Subcutaneous abdominal adipose tissue (tissue), 5 donors: ENCODE results near the gene EML5.
"Not testable (repeated sequence)": the region's sequence is repeated elsewhere in the genome, so short reads cannot be mapped to it uniquely, and the experiment has no call there.

ENCODE experiments used
- H3K27ac ChIP-seq: one replicate; pipeline ENCODE4 v1.7.0; 2013; ENCODE audit warnings: low read depth, mild to moderate bottlenecking, inconsistent platforms, low read length, moderate library complexity
- H3K27me3 ChIP-seq, 5 donors: one replicate each; pipeline ENCODE4 v1.7.0; 2013; ENCODE audit warnings: low read length in 5 of 5, inconsistent platforms in 1 of 5; ENCODE audit not compliant: control insufficient read depth in 5 of 5, insufficient read depth in 4 of 5
- H3K36me3 ChIP-seq, 5 donors: one replicate each; pipeline ENCODE4 v1.7.0; 2013; ENCODE audit warnings: low read length in 5 of 5; ENCODE audit not compliant: control insufficient read depth in 5 of 5, insufficient read depth in 5 of 5
- H3K4me1 ChIP-seq, 5 donors: one replicate each; pipeline ENCODE4 v1.7.0; 2013; ENCODE audit warnings: low read length in 5 of 5, mild to moderate bottlenecking in 3 of 5, moderate library complexity in 1 of 5; ENCODE audit not compliant: control insufficient read depth in 5 of 5, insufficient read depth in 5 of 5
- H3K4me3 ChIP-seq, 5 donors: one replicate each; pipeline ENCODE4 v1.7.0; 2013; ENCODE audit warnings: low read length in 5 of 5, low read depth in 1 of 5
- H3K9ac ChIP-seq, 5 donors: one replicate each; pipeline ENCODE4 v1.7.0; 2013; ENCODE audit warnings: low read length in 5 of 5, mild to moderate bottlenecking in 4 of 5, moderate library complexity in 3 of 5
- H3K9me3 ChIP-seq, 5 donors: one replicate each; pipeline ENCODE4 v1.7.0; 2013; ENCODE audit warnings: low read length in 5 of 5; ENCODE audit not compliant: control insufficient read depth in 5 of 5
- donor health status: healthy.
- donor health status: healthy.
- donor health status: healthy.
- donor health status: healthy.
- donor health status: healthy.

EML5 gene

DNA sequence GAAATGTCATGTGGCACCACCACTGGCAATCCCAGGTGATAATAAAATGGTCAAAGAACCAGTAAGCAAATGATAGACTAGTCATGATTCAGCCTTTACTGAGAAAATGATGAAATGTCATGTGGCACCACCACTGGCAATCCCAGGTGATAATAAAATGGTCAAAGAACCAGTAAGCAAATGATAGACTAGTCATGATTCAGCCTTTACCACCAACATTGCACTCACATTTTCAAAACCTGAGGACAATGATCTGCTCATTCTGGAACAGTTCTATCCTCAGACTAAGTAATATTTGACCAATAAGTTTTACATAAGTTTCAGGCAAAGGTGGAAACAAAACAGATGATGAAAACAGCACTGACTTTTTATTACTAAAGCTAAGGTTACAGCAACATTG, 3.2 kb downstream of the EML5 start:
- H3K9ac ChIP-seq, H3K9me3 ChIP-seq, H3K27me3 ChIP-seq, H3K27ac ChIP-seq, H3K4me3 ChIP-seq, H3K36me3 ChIP-seq: not testable (repeated sequence)
- peaks cover 0 to 15% (median 13%) of the 10 kb centered on the region in 5 donors for H3K4me1 ChIP-seq

DNA sequence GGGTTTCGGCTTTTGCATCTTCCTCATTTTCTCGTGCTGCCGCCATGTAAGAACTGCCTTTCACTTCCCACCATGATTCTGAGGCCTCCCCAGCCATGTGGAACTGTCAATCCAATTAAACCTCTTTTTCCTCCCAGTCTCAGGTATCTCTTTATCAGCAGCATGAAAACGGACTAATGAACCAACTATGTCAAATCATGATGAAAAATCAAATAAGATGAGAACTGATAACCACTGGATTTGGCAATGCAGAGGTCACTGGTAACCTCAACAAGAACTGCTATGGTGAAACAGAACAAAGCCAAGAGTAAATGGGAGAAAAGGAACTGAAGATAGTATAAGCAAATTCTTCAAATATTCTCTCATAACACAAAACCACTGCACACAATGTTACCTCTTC, 6.0 kb downstream of the EML5 start:
- Histone ChIP-seq H3K27ac (no peak overlapping the region), H3K27me3 (no peaks in the 10 kb centered on the region), H3K9ac (no peak overlapping the region), H3K4me3 (no peak overlapping the region), H3K4me1 (peaks cover 0 to 2% (median 2%) of the 10 kb centered on the region in 5 donors), H3K9me3 (peaks cover 0 to 3% (median 0%) of the 10 kb centered on the region in 5 donors), H3K36me3 (no peaks in the 10 kb centered on the region)

DNA sequence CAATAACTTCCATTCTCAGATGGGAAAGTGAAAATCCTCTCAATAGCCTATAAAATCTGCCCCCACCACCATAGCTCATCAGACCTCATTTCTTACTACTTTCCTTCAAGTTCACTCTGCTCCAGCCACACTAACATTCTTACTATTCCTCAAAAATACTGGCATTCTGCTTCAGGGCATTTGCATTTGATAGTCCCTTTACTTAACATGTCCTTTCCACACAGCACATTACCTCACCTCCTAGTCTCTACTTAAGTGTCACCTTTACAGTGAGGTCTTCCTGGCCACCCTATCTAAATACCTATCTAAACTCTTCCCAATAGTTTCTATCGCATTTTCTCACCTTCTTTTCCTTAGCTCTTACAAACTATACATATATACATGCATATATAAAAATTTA, 6.8 kb downstream of the EML5 start:
- H3K27ac ChIP-seq: no peak overlapping the region
- no peaks in the 10 kb centered on the region for H3K4me1 ChIP-seq
- H3K36me3 ChIP-seq: no peaks in the 10 kb centered on the region
- no peaks in the 10 kb centered on the region for H3K27me3 ChIP-seq
- H3K4me3 ChIP-seq: no peak overlapping the region
- peaks cover 0 to 3% (median 0%) of the 10 kb centered on the region in 5 donors for H3K9me3 ChIP-seq
- H3K9ac ChIP-seq: no peak overlapping the region

DNA sequence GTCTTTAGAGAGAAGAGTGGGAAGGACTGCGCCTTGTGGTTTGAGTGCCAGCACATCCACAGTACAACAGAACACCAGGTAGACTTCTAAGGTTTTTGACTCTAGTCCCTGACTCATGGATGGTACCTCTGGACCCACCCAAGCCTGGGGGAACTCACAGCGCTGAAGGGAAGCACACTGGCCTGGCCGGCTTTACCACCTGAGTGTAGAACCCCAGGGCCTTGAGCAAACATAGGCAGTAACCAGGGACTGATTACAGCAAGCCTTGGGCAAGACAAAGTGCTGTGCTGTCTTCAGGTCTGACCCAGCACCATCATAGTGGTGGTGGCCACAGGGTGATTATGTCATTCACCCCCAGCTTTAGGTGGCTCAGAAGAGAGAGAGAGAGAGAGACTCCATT, 17.2 kb downstream of the EML5 start:
- Histone ChIP-seq H3K9me3 (no peaks in the 10 kb centered on the region), H3K27ac (no peak overlapping the region), H3K36me3 (no peaks in the 10 kb centered on the region), H3K9ac (no peak overlapping the region), H3K27me3 (peaks cover 0 to 6% (median 0%) of the 10 kb centered on the region in 5 donors), H3K4me1 (no peaks in the 10 kb centered on the region), H3K4me3 (no peak overlapping the region)

DNA sequence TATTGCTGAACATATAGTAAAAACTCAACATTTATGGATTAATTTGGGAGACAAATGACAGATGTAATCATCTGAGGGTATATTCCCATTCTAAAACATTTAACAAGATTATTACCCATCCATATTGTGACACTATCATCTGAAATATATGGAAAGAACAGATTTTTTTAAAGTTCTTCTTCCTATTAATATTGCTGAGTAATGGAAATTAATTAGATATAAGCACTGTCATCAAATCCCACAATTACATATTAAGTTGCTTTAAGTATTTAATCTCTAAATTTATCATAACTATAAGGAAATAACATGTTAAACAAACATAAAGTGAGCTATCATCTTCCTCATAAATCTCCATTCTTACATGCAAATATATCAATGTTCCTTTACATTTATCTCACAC, 22.0 kb downstream of the EML5 start:
- no peak overlapping the region for H3K9ac ChIP-seq
- H3K4me1 ChIP-seq: no peaks in the 10 kb centered on the region
- peaks cover 0 to 8% (median 4%) of the 10 kb centered on the region in 5 donors for H3K9me3 ChIP-seq
- H3K27ac ChIP-seq: no peak overlapping the region
- no peaks in the 10 kb centered on the region for H3K36me3 ChIP-seq
- H3K27me3 ChIP-seq: peaks cover 0 to 6% (median 0%) of the 10 kb centered on the region in 5 donors
- H3K4me3 ChIP-seq: no peak overlapping the region

GRCh38 chr14:88765130-88765529, 27.6 kb downstream of the EML5 start:
- no peak overlapping the region for H3K9ac ChIP-seq
- H3K4me3 ChIP-seq: no peak overlapping the region
- no peak overlapping the region for H3K27ac ChIP-seq
- H3K4me1 ChIP-seq: no peaks in the 10 kb centered on the region
- H3K36me3 ChIP-seq: no peaks in the 10 kb centered on the region
- peaks cover 0 to 14% (median 10%) of the 10 kb centered on the region in 5 donors for H3K9me3 ChIP-seq
- no peaks in the 10 kb centered on the region for H3K27me3 ChIP-seq

DNA sequence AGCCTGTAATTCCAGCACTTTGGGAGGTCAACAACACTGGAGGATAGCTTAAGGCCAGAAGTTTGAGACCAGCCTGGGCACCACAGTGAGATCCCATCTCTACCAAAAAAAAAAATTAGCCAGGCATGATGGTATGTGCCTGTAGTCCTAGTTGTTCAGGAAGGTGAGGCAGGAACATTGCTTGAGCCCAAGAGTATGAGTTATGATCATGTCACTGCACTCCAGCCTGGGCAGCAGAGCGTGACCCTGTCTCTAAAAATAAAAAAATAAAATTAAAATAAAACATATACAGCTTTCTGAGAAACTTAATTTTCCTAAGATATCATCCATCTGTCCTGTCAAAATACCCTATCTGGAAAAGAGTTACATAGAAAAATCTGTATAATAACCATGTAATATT, 38.9 kb downstream of the EML5 start:
- no peak overlapping the region for H3K4me3 ChIP-seq
- peaks cover 0 to 3% (median 0%) of the 10 kb centered on the region in 5 donors for H3K4me1 ChIP-seq
- H3K36me3 ChIP-seq: no peaks in the 10 kb centered on the region
- H3K9ac ChIP-seq: no peak overlapping the region
- no peaks in the 10 kb centered on the region for H3K9me3 ChIP-seq
- H3K27ac ChIP-seq: no peak overlapping the region
- H3K27me3 ChIP-seq: no peaks in the 10 kb centered on the region

DNA sequence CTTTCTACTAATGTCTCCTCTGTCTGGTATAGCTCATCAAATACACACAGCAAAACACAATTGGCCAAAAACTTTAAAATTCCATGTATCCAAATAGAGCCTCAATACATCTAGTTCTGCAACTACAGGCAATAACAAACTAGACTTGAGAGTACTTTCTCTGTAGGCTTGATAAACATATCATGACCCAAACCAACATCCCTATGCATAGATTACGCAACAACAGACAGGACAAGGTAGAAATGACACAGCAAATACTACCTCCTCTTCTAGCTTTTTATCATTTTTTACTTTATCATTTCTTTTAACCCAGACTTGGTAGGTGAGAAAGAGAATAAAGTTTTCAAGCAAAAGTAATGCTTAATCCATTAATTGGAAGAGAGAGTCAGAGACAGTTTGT, 41.8 kb downstream of the EML5 start:
- H3K36me3 ChIP-seq: no peaks in the 10 kb centered on the region
- H3K4me3 ChIP-seq: no peak overlapping the region
- H3K9ac ChIP-seq: no peak overlapping the region
- H3K9me3 ChIP-seq: no peaks in the 10 kb centered on the region
- no peaks in the 10 kb centered on the region for H3K27me3 ChIP-seq
- no peak overlapping the region for H3K27ac ChIP-seq
- peaks cover 0 to 3% (median 0%) of the 10 kb centered on the region in 5 donors for H3K4me1 ChIP-seq

GRCh38 chr14:88750413-88750812, 42.3 kb downstream of the EML5 start:
- Histone ChIP-seq H3K27ac (no peak overlapping the region), H3K27me3 (no peaks in the 10 kb centered on the region), H3K4me1 (peaks cover 0 to 3% (median 0%) of the 10 kb centered on the region in 5 donors), H3K9ac (no peak overlapping the region), H3K9me3 (no peaks in the 10 kb centered on the region), H3K4me3 (no peak overlapping the region), H3K36me3 (no peaks in the 10 kb centered on the region)

GRCh38 chr14:88749139-88749538, 43.6 kb downstream of the EML5 start:
- no peaks in the 10 kb centered on the region for H3K9me3 ChIP-seq
- H3K27ac ChIP-seq: no peak overlapping the region
- H3K4me1 ChIP-seq: peaks cover 0 to 3% (median 0%) of the 10 kb centered on the region in 5 donors
- H3K4me3 ChIP-seq: no peak overlapping the region
- H3K36me3 ChIP-seq: no peaks in the 10 kb centered on the region
- no peaks in the 10 kb centered on the region for H3K27me3 ChIP-seq
- no peak overlapping the region for H3K9ac ChIP-seq

GRCh38 chr14:88748288-88748687, 44.5 kb downstream of the EML5 start:
- Histone ChIP-seq H3K27ac (no peak overlapping the region), H3K9ac (no peak overlapping the region), H3K4me3 (no peak overlapping the region), H3K36me3 (no peaks in the 10 kb centered on the region), H3K9me3 (no peaks in the 10 kb centered on the region), H3K4me1 (peaks cover 0 to 3% (median 0%) of the 10 kb centered on the region in 5 donors), H3K27me3 (no peaks in the 10 kb centered on the region)
